HG03025 (cell line): ENCODE data around the gene OPCML.
A peak's percentile ranks its signal among the peaks of the same experiment; 100 is the strongest.

Experiments
- ATAC-seq: cut with Tn5 transposase; IDR thresholded peaks from one replicate; pipeline ENCODE4 v1.9.1; 2021; ENCODE audit warnings: mild to moderate bottlenecking, moderate library complexity; ENCODE audit not compliant: unreplicated experiment, low FRiP score

Gene OPCML

GRCh38 chr11:133204158-133204557, 328.1 kb downstream of the OPCML start:
- no peak for ATAC-seq

- no peak for ATAC-seq
Observed at GRCh38 chr11:133202816-133203215, 329.5 kb downstream of the OPCML start.

GRCh38 chr11:133198438-133198837, 333.9 kb downstream of the OPCML start:
- no peak for ATAC-seq

GRCh38 chr11:133197425-133197824, 334.9 kb downstream of the OPCML start:
- no peak for ATAC-seq

- ATAC-seq, result no peak
Observed at GRCh38 chr11:133191931-133192330, 340.4 kb downstream of the OPCML start.

GRCh38 chr11:133181667-133182066, 350.6 kb downstream of the OPCML start:
- ATAC-seq, result no peak

- no peak for ATAC-seq
Observed at GRCh38 chr11:133181066-133181465, 351.2 kb downstream of the OPCML start.

GRCh38 chr11:133180201-133180600, 352.1 kb downstream of the OPCML start:
- ATAC-seq, result no peak

- no peak for ATAC-seq
Observed at GRCh38 chr11:133176748-133177147, 355.6 kb downstream of the OPCML start.

GRCh38 chr11:133175103-133175502, 357.2 kb downstream of the OPCML start:
- ATAC-seq, result peak; percentile 58

- ATAC-seq, result no peak
Observed at GRCh38 chr11:133173810-133174412, 358.4 kb downstream of the OPCML start.

- no peak for ATAC-seq
Observed at GRCh38 chr11:133172349-133172748, 360.0 kb downstream of the OPCML start.

- ATAC-seq, result no peak
Observed at GRCh38 chr11:133171374-133171773, 360.9 kb downstream of the OPCML start.

- ATAC-seq, result no peak
Observed at GRCh38 chr11:133168016-133168415, 364.3 kb downstream of the OPCML start.

GRCh38 chr11:133166662-133167061, 365.6 kb downstream of the OPCML start:
- ATAC-seq, result no peak

GRCh38 chr11:133164986-133165385, 367.3 kb downstream of the OPCML start:
- no peak for ATAC-seq

- peak; percentile 50 for ATAC-seq
Observed at GRCh38 chr11:133163463-133164419, 368.6 kb downstream of the OPCML start.

GRCh38 chr11:133162227-133162626, 370.1 kb downstream of the OPCML start:
- ATAC-seq, result no peak

- no peak for ATAC-seq
Observed at GRCh38 chr11:133160754-133161153, 371.5 kb downstream of the OPCML start.

GRCh38 chr11:133156986-133157745, 375.1 kb downstream of the OPCML start:
- ATAC-seq, result no peak

GRCh38 chr11:133154781-133155180, 377.5 kb downstream of the OPCML start:
- ATAC-seq, result no peak
